ENCODE measurements around the gene RASA4B.
"Not testable (repeated sequence)": the region's sequence is repeated elsewhere in the genome, so short reads cannot be mapped to it uniquely, and the experiment has no call there.

DNA sequence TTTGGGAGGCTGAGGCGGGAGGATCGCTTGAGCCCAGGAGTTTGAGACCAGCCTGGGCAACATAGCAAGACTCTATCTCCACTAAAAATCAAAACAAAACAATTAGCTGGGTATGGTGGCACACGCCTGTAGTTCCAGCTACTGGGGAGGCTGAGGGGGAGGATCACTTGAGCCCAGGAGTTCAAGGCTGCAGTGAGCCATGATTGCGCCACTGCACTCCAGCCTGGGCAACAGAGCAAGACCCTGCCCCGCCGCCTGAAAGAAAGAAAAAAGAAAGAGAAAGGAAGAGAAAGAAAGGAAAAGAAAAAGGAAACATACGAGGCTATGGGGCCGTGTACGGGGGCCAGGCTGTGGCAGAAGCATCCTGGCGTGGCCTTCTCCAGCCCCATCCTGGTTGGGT is 62.6 kb downstream of the RASA4B start:
- not testable (repeated sequence) for TF ChIP-seq CTCF, EP300 (IDR thresholded peaks at IDR 0.05)

Data from upper lobe of left lung (tissue), 4 donors.